ENCODE results near the gene DCAF6. TPM values are rescaled to one million over a fixed set of nuclear protein-coding genes. Genes with fewer than 3 reads are reported as not detected.

Gene DCAF6
- total RNA-seq, 2 donors from 2014 or later: 21.4 to 32.3 TPM

DNA sequence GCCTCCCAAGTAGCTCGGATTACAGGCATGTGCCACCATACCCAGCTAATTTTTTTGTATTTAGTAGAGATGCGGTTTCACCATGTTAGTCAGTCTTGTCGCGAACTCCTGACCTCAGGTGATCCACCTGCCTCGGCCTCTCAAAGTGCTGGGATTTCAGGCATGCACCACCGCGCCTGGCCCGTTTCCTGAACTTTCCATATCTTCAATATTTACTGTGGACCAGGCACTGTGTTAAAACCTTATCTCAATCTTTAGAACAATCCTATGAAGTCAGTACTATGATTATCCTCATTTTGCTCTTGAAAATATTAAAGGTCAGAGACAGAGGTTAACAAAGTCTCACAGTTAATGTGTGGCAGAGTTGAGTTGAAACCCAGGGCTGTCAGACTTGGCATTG, 20.9 kb upstream of the DCAF6 start:
- H3K36me3 ChIP-seq (ENCODE audit: control insufficient read depth, insufficient read depth, low read length): peaks cover 44% of the 10 kb centered on the region
- TF ChIP-seq, protein P1, sequence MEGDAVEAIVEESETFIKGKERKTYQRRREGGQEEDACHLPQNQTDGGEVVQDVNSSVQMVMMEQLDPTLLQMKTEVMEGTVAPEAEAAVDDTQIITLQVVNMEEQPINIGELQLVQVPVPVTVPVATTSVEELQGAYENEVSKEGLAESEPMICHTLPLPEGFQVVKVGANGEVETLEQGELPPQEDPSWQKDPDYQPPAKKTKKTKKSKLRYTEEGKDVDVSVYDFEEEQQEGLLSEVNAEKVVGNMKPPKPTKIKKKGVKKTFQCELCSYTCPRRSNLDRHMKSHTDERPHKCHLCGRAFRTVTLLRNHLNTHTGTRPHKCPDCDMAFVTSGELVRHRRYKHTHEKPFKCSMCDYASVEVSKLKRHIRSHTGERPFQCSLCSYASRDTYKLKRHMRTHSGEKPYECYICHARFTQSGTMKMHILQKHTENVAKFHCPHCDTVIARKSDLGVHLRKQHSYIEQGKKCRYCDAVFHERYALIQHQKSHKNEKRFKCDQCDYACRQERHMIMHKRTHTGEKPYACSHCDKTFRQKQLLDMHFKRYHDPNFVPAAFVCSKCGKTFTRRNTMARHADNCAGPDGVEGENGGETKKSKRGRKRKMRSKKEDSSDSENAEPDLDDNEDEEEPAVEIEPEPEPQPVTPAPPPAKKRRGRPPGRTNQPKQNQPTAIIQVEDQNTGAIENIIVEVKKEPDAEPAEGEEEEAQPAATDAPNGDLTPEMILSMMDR (conservative IDR thresholded peaks at IDR 0.05): no peak
- Mint-ChIP-seq H3K27ac (no peak overlapping the region), H3K9me3 (peaks cover under 1% of the 10 kb centered on the region), H3K36me3 (ENCODE audit: low read depth) (peaks cover 27% of the 10 kb centered on the region), H3K4me1 (peaks cover 9% of the 10 kb centered on the region), H3K27me3 (ENCODE audit: insufficient read depth) (no peaks in the 10 kb centered on the region), H3K4me3 (no peak overlapping the region)
- WGBS, 2 experiments (ENCODE audit: insufficient coverage in 1 of 2, insufficient read length in 1 of 2): 97 to 98% methylated on average over 5 to 8 of the region's 8 CpGs
- no peak overlapping the region for H3K4me3 ChIP-seq (ENCODE audit: low read length)
- DNase-seq: no peak
- no peak overlapping the region for H3K27ac ChIP-seq (ENCODE audit: low read depth, low read length)
- H3K9me3 ChIP-seq (ENCODE audit: control insufficient read depth, low read length): peaks cover under 1% of the 10 kb centered on the region
- no peaks in the 10 kb centered on the region for H3K4me1 ChIP-seq (ENCODE audit: control insufficient read depth, insufficient read depth, low read length)
- no peaks in the 10 kb centered on the region for H3K27me3 ChIP-seq (ENCODE audit: control insufficient read depth, insufficient read depth, low read length, poor library complexity, severe bottlenecking)
- H3K9ac ChIP-seq (ENCODE audit: extremely low read depth, low read length, poor library complexity, severe bottlenecking): no peak overlapping the region

DNA sequence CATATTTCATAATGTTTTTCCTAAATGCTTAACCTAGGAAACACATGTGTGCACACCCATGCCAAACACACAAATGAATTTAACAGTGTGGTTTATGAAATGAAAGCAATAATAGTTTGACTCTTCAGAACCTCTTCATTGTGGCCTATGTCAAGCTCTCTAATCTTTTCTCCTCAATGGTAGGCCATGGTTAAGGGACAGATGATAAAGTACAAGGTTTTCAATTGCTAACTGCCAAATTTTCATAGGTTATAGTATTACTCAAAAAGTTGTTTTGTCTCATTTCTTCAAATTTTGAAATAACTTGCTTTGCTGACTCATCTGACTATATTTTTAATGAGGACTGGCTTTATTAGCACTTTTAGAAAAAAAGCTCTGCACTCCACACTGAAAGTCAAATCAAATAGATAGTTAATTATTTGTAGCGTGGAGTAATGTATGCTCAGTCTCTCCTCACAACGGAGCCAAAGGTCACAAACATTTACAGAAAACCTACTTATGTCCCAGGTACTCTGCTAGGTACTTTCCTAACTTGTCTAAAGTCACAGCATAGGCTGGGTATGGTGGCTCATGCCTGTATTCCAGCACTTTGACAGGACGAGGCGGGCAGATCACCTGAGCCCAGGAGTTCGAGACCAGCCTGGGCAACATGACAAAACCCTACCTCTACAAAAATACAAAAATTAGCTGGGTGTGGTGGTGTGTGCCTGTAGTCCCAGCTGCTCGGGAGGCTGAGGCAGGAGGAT, 19.5 kb upstream of the DCAF6 start:
- WGBS, 2 experiments (ENCODE audit: insufficient coverage in 1 of 2, insufficient read length in 1 of 2): 95% methylated on average over 5 of the region's 6 CpGs; no CpG with 5 or more reads in 1 of the 2 experiments
- H3K4me1 Mint-ChIP-seq: peaks cover 9% of the 10 kb centered on the region
- Histone ChIP-seq H3K4me1 (ENCODE audit: control insufficient read depth, insufficient read depth, low read length) (no peaks in the 10 kb centered on the region), H3K4me3 (ENCODE audit: low read length) (no peak overlapping the region), H3K36me3 (ENCODE audit: control insufficient read depth, insufficient read depth, low read length) (peaks cover 44% of the 10 kb centered on the region), H3K9me3 (ENCODE audit: control insufficient read depth, low read length) (no peaks in the 10 kb centered on the region), H3K27ac (ENCODE audit: low read depth, low read length) (no peak overlapping the region), H3K27me3 (ENCODE audit: control insufficient read depth, insufficient read depth, low read length, poor library complexity, severe bottlenecking) (no peaks in the 10 kb centered on the region), H3K9ac (ENCODE audit: extremely low read depth, low read length, poor library complexity, severe bottlenecking) (no peak overlapping the region)
- TF ChIP-seq, protein P1 (conservative IDR thresholded peaks at IDR 0.05): no peak
- no peak overlapping the region for H3K27ac Mint-ChIP-seq
- H3K27me3 Mint-ChIP-seq (ENCODE audit: insufficient read depth): no peaks in the 10 kb centered on the region
- DNase-seq: no peak
- H3K36me3 Mint-ChIP-seq (ENCODE audit: low read depth): peaks cover 23% of the 10 kb centered on the region
- no peaks in the 10 kb centered on the region for H3K9me3 Mint-ChIP-seq
- no peak overlapping the region for H3K4me3 Mint-ChIP-seq

DNA sequence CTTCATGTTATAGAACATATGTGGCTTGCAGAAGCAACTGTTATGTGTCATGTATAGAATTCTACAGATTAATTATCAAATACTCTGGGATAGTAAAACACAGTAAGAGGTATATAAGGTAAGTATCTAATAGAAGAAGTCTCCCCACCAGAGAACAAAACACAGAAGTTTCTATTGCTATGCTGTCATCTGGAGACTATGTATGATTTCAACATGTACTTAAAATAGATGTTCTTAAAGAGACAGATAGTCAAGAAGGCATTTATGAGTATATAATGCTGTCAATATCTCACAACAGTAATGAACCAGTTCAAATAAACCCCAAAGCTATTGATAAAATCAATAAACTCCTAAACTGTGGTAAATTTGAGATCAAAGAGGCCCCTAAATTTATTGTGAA, 14.5 kb upstream of the DCAF6 start:
- Histone ChIP-seq H3K4me3 (ENCODE audit: low read length) (no peak overlapping the region), H3K27ac (ENCODE audit: low read depth, low read length) (no peak overlapping the region), H3K36me3 (ENCODE audit: control insufficient read depth, insufficient read depth, low read length) (peaks cover 27% of the 10 kb centered on the region), H3K4me1 (ENCODE audit: control insufficient read depth, insufficient read depth, low read length) (peaks cover 5% of the 10 kb centered on the region), H3K9ac (ENCODE audit: extremely low read depth, low read length, poor library complexity, severe bottlenecking) (no peak overlapping the region), H3K9me3 (ENCODE audit: control insufficient read depth, low read length) (no peaks in the 10 kb centered on the region), H3K27me3 (ENCODE audit: control insufficient read depth, insufficient read depth, low read length, poor library complexity, severe bottlenecking) (no peaks in the 10 kb centered on the region)
- Mint-ChIP-seq H3K4me1 (peaks cover 11% of the 10 kb centered on the region), H3K4me3 (no peak overlapping the region), H3K9me3 (no peaks in the 10 kb centered on the region), H3K27me3 (ENCODE audit: insufficient read depth) (no peaks in the 10 kb centered on the region), H3K36me3 (ENCODE audit: low read depth) (peaks cover 7% of the 10 kb centered on the region), H3K27ac (no peak overlapping the region)
- TF ChIP-seq, protein P1 (conservative IDR thresholded peaks at IDR 0.05): no peak
- no peak for DNase-seq

All from endodermal cell (in vitro differentiated cells).